Measurements from ENCODE around the gene TAOK2.
"Not testable (repeated sequence)": the region's sequence is repeated elsewhere in the genome, so short reads cannot be mapped to it uniquely, and the experiment has no call there.

Gene TAOK2

GRCh38 chr16:30004811-30005242 is 31.2 kb downstream of the TAOK2 start:
- no peak for DNase-seq

- DNase-seq, result no peak
Observed at GRCh38 chr16:30005341-30006094, 31.9 kb downstream of the TAOK2 start.

GRCh38 chr16:30006095-30006473 is 32.4 kb downstream of the TAOK2 start:
- DNase-seq, result no peak

- no peak for DNase-seq
Observed at GRCh38 chr16:30006659-30007377, 33.1 kb downstream of the TAOK2 start.

- no peak for DNase-seq
Observed at GRCh38 chr16:30007378-30007895, 33.8 kb downstream of the TAOK2 start.

GRCh38 chr16:30009085-30009862 is 35.6 kb downstream of the TAOK2 start:
- DNase-seq, result no peak

- DNase-seq, result no peak
Observed at GRCh38 chr16:30009990-30010843, 36.5 kb downstream of the TAOK2 start.

GRCh38 chr16:30010844-30011713 is 37.4 kb downstream of the TAOK2 start, which contains the start of gene DOC2A:
Gene DOC2A, minus strand, starts transcription at chr16:30011027. Its CDS starts 805 bp downstream, at chr16:30010222.
- DNase-seq, result no peak

GRCh38 chr16:30011714-30012504 is 38.2 kb downstream of the TAOK2 start:
- DNase-seq, result no peak

- DNase-seq, result not testable (repeated sequence)
Observed at GRCh38 chr16:30012598-30012997, 38.9 kb downstream of the TAOK2 start.

- DNase-seq, result not testable (repeated sequence)
Observed at GRCh38 chr16:30015450-30015849, 41.8 kb downstream of the TAOK2 start.

- DNase-seq, result no peak
Observed at GRCh38 chr16:30016555-30017276, 43.0 kb downstream of the TAOK2 start.

GRCh38 chr16:30017277-30017656 is 43.6 kb downstream of the TAOK2 start:
- no peak for DNase-seq

- DNase-seq, result not testable (repeated sequence)
Observed at GRCh38 chr16:30017937-30018336, 44.3 kb downstream of the TAOK2 start.

GRCh38 chr16:30018731-30019158 is 45.1 kb downstream of the TAOK2 start:
- DNase-seq, result no peak

- no peak for DNase-seq
Observed at GRCh38 chr16:30022887-30023286, 49.2 kb downstream of the TAOK2 start, which contains the start of gene C16orf92. Gene C16orf92, plus strand, starts transcription at chr16:30023198. Its CDS starts 143 bp downstream, at chr16:30023341.

GRCh38 chr16:30023586-30023985 is 49.9 kb downstream of the TAOK2 start:
- no peak for DNase-seq

GRCh38 chr16:30024451-30024850 is 50.8 kb downstream of the TAOK2 start:
- DNase-seq, result no peak

GRCh38 chr16:30025156-30025555 is 51.5 kb downstream of the TAOK2 start:
- no peak for DNase-seq

Data from NCI-H1417 treated with DMSO at 0.1 percent for 48 hours (cell line).